T-cell (primary cell): ENCODE data around the gene KIF12. TPM values are rescaled to one million over a fixed set of nuclear protein-coding genes. Genes with fewer than 3 reads are reported as not detected.

ENCODE experiments used
- ATAC-seq, 4 experiments: fragments of 200-7000 bp in 3 of 4; fragments of 150-1000 bp in 1 of 4; cut with Tn5 transposase; replicated peaks in 1 of 4; 1 replicate in 3 of 4; 2 replicates in 1 of 4; pipeline ENCODE4 v1.10.0; 2021; ENCODE audit warnings: moderate library complexity in 3 of 4, mild to moderate bottlenecking in 2 of 4, moderate number of reproducible peaks in 1 of 4
- CTCF ChIA-PET, 2 donors: fragments of 300-600 bp; sonication (Branson Sonifier 250); formaldehyde crosslinking; loops; one replicate each; lab custom pipeline; 2022; ENCODE audit warnings: antibody characterized with exemption in 2 of 2; lab: Charles Lee
- POLR2A ChIA-PET, 2 donors: fragments of 300-600 bp; sonication (Branson Sonifier 250); formaldehyde crosslinking; loops; one replicate each; lab custom pipeline; 2022; ENCODE audit warnings: antibody characterized with exemption in 2 of 2; lab: Charles Lee
- DNase-seq, 35 experiments: peaks; one replicate each; pipeline versions ENCODE4 v3.0.0 to v3.0.0-alpha.2; 2013 to 2023
- H3K27ac ChIP-seq: one replicate; pipeline ENCODE4 v1.5.1; 2013; ENCODE audit warnings: low read length
- H3K27me3 ChIP-seq, 2 experiments: replicated peaks in 1 of 2; 1 replicate in 1 of 2; 2 replicates in 1 of 2; pipeline versions ENCODE4 v1.6.1 to v1.7.0; 2013; ENCODE audit warnings: low read length in 1 of 2, mixed read lengths in 1 of 2; ENCODE audit not compliant: control insufficient read depth in 2 of 2, insufficient read depth in 2 of 2; ENCODE audit errors: extremely low read depth in 1 of 2
- H3K36me3 ChIP-seq, 2 donors: 1 replicate in 1 of 2; 2 replicates in 1 of 2; pipeline versions ENCODE4 v1.6.1 to v1.7.0; 2013; ENCODE audit warnings: low read length in 1 of 2; ENCODE audit not compliant: control insufficient read depth in 2 of 2, insufficient read depth in 1 of 2; ENCODE audit errors: extremely low read depth in 1 of 2
- H3K4me1 ChIP-seq, 2 experiments: 1 replicate in 1 of 2; 2 replicates in 1 of 2; pipeline versions ENCODE4 v1.6.1 to v1.7.0; 2013; ENCODE audit warnings: low read length in 2 of 2, mixed read lengths in 1 of 2; ENCODE audit not compliant: insufficient read depth in 2 of 2, control insufficient read depth in 1 of 2; ENCODE audit errors: extremely low read depth in 1 of 2
- H3K4me3 ChIP-seq, 2 donors: 1 replicate in 1 of 2; 2 replicates in 1 of 2; pipeline versions ENCODE4 v1.5.1 to v1.7.0; 2013; ENCODE audit warnings: mild to moderate bottlenecking in 2 of 2, low read length in 1 of 2, moderate library complexity in 1 of 2; ENCODE audit not compliant: control insufficient read depth in 1 of 2; ENCODE audit errors: extremely low read depth in 1 of 2
- H3K9me3 ChIP-seq: 2 replicates; pipeline ENCODE4 v1.7.0; 2013
- H3K27ac Mint-ChIP-seq, 2 donors: one replicate each; pipeline ENCODE4 v1.8.0; 2020 to 2021; ENCODE audit warnings: mild to moderate bottlenecking in 2 of 2, mixed read lengths in 2 of 2
- H3K27me3 Mint-ChIP-seq, 2 donors: one replicate each; pipeline ENCODE4 v1.8.0; 2021 to 2022; ENCODE audit warnings: mixed read lengths in 2 of 2
- H3K36me3 Mint-ChIP-seq: one replicate; pipeline ENCODE4 v1.8.0; 2021; ENCODE audit warnings: mixed read lengths
- H3K4me1 Mint-ChIP-seq, 3 donors: one replicate each; pipeline ENCODE4 v1.8.0; 2020 to 2022; ENCODE audit warnings: mixed read lengths in 3 of 3, mild to moderate bottlenecking in 1 of 3
- H3K4me3 Mint-ChIP-seq, 3 donors: one replicate each; pipeline ENCODE4 v1.8.0; 2020 to 2022; ENCODE audit warnings: mild to moderate bottlenecking in 3 of 3, mixed read lengths in 3 of 3, moderate library complexity in 3 of 3
- H3K9me3 Mint-ChIP-seq, 3 donors: one replicate each; pipeline ENCODE4 v1.8.0; 2020 to 2022; ENCODE audit warnings: mixed read lengths in 3 of 3
- WGBS: methylation state at CpG from one replicate; pipeline ENCODE4 v1.1.5; 2013; ENCODE audit warnings: missing lambda C conversion rate; ENCODE audit not compliant: insufficient coverage; 5-methylcytosine and 5-hydroxymethylcytosine counted together
- total RNA-seq, 35 experiments: library from RNA in 6 of 35; stranded (reverse) in 6 of 35; fragments of 120-200 nt in 1 of 35; gene quantifications; one replicate each; pipeline versions ENCODE4 v1.2.1 to v1.2.4 and lab custom pipeline; 2013 to 2026

KIF12 gene
- total RNA-seq, 5 donors from 2014 or later (not counting 1 experiment from before 2014, with no cell fraction given), result 0.10 TPM; not detected in 4

DNA sequence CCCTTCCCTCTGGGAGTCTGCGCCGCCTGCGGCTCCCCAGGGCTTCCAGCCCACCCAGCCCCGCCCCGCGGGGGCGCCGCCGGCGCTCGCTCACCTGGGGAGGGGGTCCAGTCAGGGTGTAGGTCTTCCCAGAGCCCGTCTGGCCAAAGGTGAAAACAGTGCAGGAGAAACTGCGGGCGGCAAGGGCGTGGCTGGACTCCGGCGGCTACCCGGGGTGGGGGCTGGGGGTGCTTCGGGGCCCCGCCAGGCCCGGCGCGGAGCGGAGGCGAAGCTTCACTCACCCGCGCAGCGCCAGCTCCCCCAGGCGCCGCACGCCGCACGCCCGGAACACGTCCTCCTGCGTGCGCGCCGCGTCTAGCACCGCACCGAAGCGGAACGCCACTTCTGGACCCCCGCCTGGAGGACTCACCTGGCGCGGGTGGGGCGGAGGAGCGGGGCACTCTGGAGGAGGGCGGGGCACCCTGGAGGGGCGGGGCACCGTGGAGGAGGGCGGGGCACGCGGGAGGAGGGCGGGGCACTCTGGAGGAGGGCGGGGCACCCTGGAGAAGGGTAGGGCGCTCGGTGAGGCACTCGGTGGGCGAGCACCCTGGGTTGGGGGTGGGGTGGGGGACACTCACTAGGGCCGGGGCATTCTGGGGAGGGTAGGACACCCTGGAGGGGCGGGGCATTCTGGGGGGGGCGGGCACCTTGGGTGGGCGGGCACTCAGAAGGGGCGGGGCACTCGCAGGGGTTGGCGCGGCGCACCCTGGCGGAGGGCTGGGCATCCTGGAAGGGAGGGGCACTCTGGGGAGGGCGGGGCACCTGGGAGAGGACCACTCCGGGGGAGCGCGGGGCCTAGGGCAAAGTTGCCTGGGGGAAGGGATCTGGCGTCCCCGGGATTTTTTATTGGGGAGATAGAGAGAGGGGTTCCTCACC, 814 bp downstream of the KIF12 start:
- DNase-seq (peak in 12 of 35 experiments; percentile 8 to 32 (median 18)), ATAC-seq (peak; percentile 42 to 75 (median 56))
- Histone ChIP-seq H3K27me3 (peaks cover 4 to 60% of the 10 kb centered on the region in 2 experiments), H3K4me3 (no peak overlapping the region), H3K9me3 (no peaks in the 10 kb centered on the region), H3K4me1 (peaks cover 0 to 5% of the 10 kb centered on the region in 2 experiments), H3K27ac (no peak overlapping the region), H3K36me3 (no peaks in the 10 kb centered on the region)
- H3K27me3 Mint-ChIP-seq, result peaks cover 38 to 60% of the 10 kb centered on the region in 2 donors
- H3K4me1 Mint-ChIP-seq, result peaks cover 11 to 16% (median 12%) of the 10 kb centered on the region in 3 donors
- H3K9me3 Mint-ChIP-seq, result peaks cover 0 to 8% (median 3%) of the 10 kb centered on the region in 3 donors
- no peak overlapping the region for H3K27ac Mint-ChIP-seq
- peaks cover 3% of the 10 kb centered on the region for H3K36me3 Mint-ChIP-seq
- POLR2A ChIA-PET, result no interaction called here
- H3K4me3 Mint-ChIP-seq, result peak overlapping the region in 1 of 3 donors; percentile 71
- CTCF ChIA-PET, result no interaction called here
- WGBS, result 8% methylated on average over 61 of the region's 77 CpGs

DNA sequence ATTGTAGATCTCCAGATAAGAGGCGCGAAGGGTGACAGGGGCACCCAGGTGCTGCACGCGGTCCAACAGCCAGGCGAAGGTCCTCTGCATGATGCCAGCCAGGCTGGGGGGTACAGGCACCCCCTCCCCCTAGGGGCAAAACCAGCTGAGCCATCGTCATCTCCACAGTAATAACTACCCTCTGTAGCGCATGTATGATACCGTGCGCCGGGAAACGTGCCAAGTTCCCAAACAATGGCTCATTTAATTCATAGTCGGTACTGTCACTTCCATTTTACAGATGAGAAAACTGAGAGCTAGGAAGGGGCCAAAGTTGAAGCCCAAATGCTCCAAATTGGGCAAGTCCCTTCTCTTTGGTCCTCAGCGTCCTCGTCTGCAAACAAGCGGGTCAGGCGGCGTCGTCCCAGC, 1.5 kb downstream of the KIF12 start:
- Histone ChIP-seq H3K9me3 (no peaks in the 10 kb centered on the region), H3K4me1 (peaks cover 0 to 5% of the 10 kb centered on the region in 2 experiments), H3K36me3 (no peaks in the 10 kb centered on the region), H3K4me3 (no peak overlapping the region), H3K27me3 (peaks cover 4 to 66% of the 10 kb centered on the region in 2 experiments), H3K27ac (no peak overlapping the region)
- peaks cover 11 to 16% (median 12%) of the 10 kb centered on the region in 3 donors for H3K4me1 Mint-ChIP-seq
- peaks cover 37 to 61% of the 10 kb centered on the region in 2 donors for H3K27me3 Mint-ChIP-seq
- peaks cover 3% of the 10 kb centered on the region for H3K36me3 Mint-ChIP-seq
- no peak for ATAC-seq
- H3K9me3 Mint-ChIP-seq, result peaks cover 0 to 7% (median 3%) of the 10 kb centered on the region in 3 donors
- peak overlapping the region; percentile 43 to 71 (median 61) for H3K4me3 Mint-ChIP-seq
- H3K27ac Mint-ChIP-seq, result no peak overlapping the region
- POLR2A ChIA-PET, result no interaction called here
- no peak for DNase-seq
- 33% methylated on average over 15 of the region's 18 CpGs for WGBS
- CTCF ChIA-PET, result no interaction called here

DNA sequence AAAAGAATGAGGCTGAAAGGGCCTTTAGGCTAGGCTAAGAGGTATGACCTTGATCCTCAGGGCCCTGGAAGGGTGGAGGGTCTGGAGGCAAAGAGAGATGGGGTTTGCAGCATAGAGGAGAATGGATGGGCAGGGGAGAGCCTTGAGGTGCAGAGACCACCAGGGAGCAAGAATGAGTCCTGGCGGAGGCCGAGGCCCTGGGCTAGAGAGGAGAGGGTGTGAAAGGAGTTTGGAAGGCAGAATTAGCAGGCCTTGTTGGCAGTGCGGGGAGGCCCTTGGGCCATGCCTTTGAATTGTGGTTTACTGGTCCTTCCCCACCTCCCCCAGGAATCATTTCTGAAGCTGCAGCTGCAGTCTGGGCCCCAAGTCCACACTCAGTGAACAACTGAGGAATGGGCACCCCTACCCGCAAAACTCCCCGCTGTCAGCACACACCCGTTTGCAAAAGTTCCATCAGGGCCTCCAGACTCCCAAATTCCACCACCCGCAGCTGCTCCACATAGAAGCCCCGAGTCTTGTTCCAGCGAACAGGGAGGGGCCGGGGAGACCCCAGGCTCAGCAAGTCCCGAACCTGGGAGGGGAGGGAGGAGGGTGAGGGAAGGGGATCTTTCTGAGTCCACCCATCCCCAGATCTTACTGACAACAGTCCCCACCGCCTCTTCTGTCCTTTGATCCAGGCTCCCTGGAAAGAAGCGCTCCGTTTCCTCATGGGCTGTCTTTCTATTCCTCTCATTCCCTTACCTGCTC, 2.1 kb downstream of the KIF12 start:
- H3K4me3 Mint-ChIP-seq, result peak overlapping the region; percentile 43 to 71 (median 61)
- WGBS, result 75% methylated on average over 5 of the region's 14 CpGs
- peaks cover 37 to 59% of the 10 kb centered on the region in 2 donors for H3K27me3 Mint-ChIP-seq
- DNase-seq, result no peak
- H3K27me3 ChIP-seq, result peaks cover 4 to 70% of the 10 kb centered on the region in 2 experiments
- H3K4me3 ChIP-seq, result no peak overlapping the region
- H3K27ac Mint-ChIP-seq, result no peak overlapping the region
- H3K36me3 ChIP-seq, result no peaks in the 10 kb centered on the region
- ChIA-PET POLR2A (no interaction called here), CTCF (no interaction called here)
- H3K9me3 ChIP-seq, result no peaks in the 10 kb centered on the region
- peaks cover 0 to 5% of the 10 kb centered on the region in 2 experiments for H3K4me1 ChIP-seq
- H3K27ac ChIP-seq, result no peak overlapping the region
- peaks cover 11 to 16% (median 12%) of the 10 kb centered on the region in 3 donors for H3K4me1 Mint-ChIP-seq
- ATAC-seq, result no peak
- peaks cover 0 to 4% (median 3%) of the 10 kb centered on the region in 3 donors for H3K9me3 Mint-ChIP-seq
- H3K36me3 Mint-ChIP-seq, result peaks cover 3% of the 10 kb centered on the region

DNA sequence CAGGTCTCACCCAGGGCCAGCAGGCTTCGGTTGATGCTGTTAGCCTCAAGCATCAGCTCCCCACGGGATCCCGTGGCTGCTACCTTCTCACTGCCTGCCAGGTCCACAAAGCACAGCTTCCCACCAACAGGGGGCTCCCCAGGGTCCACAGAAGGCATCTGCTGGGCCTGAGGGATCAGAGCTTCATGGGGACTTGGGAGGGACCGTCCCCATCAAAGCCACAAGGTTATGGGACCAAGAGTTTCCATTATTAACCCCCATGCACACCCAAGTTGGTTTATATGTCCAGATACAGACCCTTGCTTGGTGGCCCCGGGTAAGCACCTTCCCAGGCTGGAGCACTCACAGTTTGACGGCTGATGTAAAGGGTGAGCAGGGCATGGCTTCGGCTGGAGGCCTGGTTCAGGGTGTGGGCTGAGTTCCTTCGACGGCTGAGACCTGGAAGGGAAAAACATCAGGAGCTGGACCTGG, 3.0 kb downstream of the KIF12 start:
- Histone ChIP-seq H3K36me3 (no peaks in the 10 kb centered on the region), H3K4me3 (no peak overlapping the region), H3K27me3 (peaks cover 4 to 70% of the 10 kb centered on the region in 2 experiments), H3K27ac (no peak overlapping the region), H3K4me1 (peaks cover 0 to 5% of the 10 kb centered on the region in 2 experiments), H3K9me3 (no peaks in the 10 kb centered on the region)
- no peaks in the 10 kb centered on the region for H3K36me3 Mint-ChIP-seq
- H3K27me3 Mint-ChIP-seq, result peaks cover 37 to 59% of the 10 kb centered on the region in 2 donors
- peak overlapping the region in 1 of 3 donors; percentile 51 for H3K4me3 Mint-ChIP-seq
- WGBS, result 71% methylated on average over 8 of the region's 9 CpGs
- DNase-seq (no peak), ATAC-seq (no peak)
- peaks cover 11 to 16% (median 12%) of the 10 kb centered on the region in 3 donors for H3K4me1 Mint-ChIP-seq
- ChIA-PET POLR2A (no interaction called here), CTCF (no interaction called here)
- no peak overlapping the region for H3K27ac Mint-ChIP-seq
- H3K9me3 Mint-ChIP-seq, result no peaks in the 10 kb centered on the region

DNA sequence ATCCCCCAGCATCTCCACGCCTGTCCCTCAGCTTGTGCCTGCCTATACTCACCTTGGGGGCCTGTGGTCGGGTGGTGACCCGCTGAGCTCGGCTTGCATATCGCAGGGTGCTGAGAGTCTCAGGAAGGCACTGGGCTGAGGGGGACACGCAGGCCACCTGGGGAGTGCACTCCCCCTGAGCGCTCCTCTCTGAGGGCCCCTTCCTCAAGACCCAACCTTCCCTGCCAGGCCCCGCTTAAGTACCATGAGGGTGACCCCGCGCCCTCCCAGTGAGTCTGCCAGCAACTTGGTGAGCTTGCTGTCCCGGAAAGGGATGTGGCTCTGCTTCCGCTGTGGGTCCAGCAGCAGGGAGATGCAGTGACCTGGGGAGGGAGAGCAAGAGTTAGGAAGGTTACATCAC, 4.1 kb downstream of the KIF12 start:
- no peak overlapping the region for H3K27ac Mint-ChIP-seq
- Histone ChIP-seq H3K4me1 (peaks cover 0 to 5% of the 10 kb centered on the region in 2 experiments), H3K36me3 (no peaks in the 10 kb centered on the region), H3K27me3 (peaks cover 4 to 69% of the 10 kb centered on the region in 2 experiments), H3K9me3 (no peaks in the 10 kb centered on the region), H3K27ac (no peak overlapping the region), H3K4me3 (no peak overlapping the region)
- ATAC-seq, result no peak
- H3K36me3 Mint-ChIP-seq, result no peaks in the 10 kb centered on the region
- peaks cover 42 to 58% of the 10 kb centered on the region in 2 donors for H3K27me3 Mint-ChIP-seq
- WGBS, result 71% methylated on average over 4 of the region's 12 CpGs
- peaks cover 11 to 16% (median 12%) of the 10 kb centered on the region in 3 donors for H3K4me1 Mint-ChIP-seq
- no peak for DNase-seq
- POLR2A ChIA-PET, result no interaction called here
- CTCF ChIA-PET, result interaction anchor here in 1 of 2 donors (1.1 kb wide), 1 partner anchor 12 kb away, joined by 8 read pairs; no protein-coding TSS in a partner anchor
- no peak overlapping the region for H3K4me3 Mint-ChIP-seq
- H3K9me3 Mint-ChIP-seq, result no peaks in the 10 kb centered on the region
